GM21619 (cell line): ENCODE data around the gene CCDC82.

Experiments
- ATAC-seq: cut with Tn5 transposase; IDR thresholded peaks from one replicate; pipeline ENCODE4 v1.9.1; 2021; ENCODE audit not compliant: unreplicated experiment

CCDC82 gene

GRCh38 chr11:96309016-96309642 is 80.6 kb downstream of the CCDC82 start:
- ATAC-seq = no peak

- no peak for ATAC-seq
Observed at GRCh38 chr11:96307776-96308140, 82.0 kb downstream of the CCDC82 start.

DNA sequence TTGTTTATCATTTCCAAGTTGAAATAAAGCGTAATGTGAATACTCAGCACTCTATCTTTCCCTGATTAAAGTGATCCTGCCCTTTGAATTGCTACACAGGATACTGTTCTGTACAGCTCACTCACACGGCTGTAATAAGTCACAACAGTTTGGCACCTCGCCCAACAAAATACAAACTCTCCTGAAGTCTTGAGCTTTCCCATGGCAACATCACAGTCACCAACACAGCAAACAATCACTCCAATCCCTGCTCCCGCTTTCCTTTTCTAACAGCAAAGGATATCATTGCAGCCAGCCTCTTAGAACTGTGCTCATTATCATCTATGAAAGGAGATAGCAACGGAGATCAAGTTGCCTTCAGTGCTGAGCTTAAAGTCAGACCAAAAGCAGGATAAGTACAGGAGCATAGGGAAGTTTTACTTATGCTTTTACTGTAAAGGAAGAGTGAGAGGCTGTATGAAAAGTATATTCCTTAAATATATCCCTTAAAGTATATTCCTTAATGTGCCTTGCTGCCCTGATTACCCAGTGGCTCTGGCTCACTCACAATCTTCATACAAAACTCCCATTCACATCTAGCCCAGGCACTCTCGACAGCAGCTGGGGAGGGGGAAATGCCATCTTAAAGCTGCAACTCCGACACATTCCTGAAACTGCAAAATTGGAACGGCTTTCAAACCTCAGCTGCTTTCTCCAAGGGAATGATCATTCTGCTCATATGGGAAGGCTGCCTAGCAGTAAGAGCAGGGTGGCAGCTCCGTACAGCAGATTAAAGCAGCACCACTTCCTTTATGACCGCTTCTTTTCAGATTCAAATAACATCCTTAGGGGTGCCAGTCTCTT is 82.6 kb downstream of the CCDC82 start:
- no peak for ATAC-seq

GRCh38 chr11:96306600-96306932 is 83.1 kb downstream of the CCDC82 start:
- no peak for ATAC-seq

DNA sequence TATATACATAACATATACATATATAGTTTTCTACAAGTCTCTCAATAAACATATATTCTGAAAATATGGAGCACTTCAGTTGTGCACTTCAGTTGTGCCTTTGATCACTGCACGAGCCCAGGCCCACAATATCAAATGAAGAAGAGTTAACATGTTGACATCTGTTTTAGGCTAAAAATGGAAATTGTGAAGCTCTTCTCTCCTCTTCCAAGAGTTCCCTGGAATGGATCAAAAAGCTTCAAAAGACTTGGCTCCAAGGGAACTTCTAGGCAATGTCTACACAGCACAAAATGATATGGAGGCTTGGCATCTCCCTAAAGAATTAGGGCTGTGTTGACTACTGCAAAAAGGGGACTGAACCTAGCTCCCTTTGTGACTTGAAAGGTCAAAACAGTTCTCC is 83.6 kb downstream of the CCDC82 start:
- no peak for ATAC-seq

GRCh38 chr11:96303980-96304379 is 85.7 kb downstream of the CCDC82 start:
- ATAC-seq = no peak

- no peak for ATAC-seq
Observed at GRCh38 chr11:96303064-96303463, 86.6 kb downstream of the CCDC82 start.
